Muscle of leg (tissue), 11 donors: ENCODE data around the gene NQO1. TPM values are rescaled to one million over a fixed set of nuclear protein-coding genes. Genes with fewer than 3 reads are reported as not detected.
"Not testable (repeated sequence)": the region's sequence is repeated elsewhere in the genome, so short reads cannot be mapped to it uniquely, and the experiment has no call there.

Experiments
- DNase-seq: peaks from one replicate; pipeline ENCODE4 v3.0.0; 2013
- H3K27ac ChIP-seq: one replicate; pipeline ENCODE4 v1.5.1; 2013; ENCODE audit warnings: mild to moderate bottlenecking, low read length, control low read depth
- H3K27me3 ChIP-seq: one replicate; pipeline ENCODE4 v1.6.1; 2013; ENCODE audit warnings: low read length; ENCODE audit not compliant: control insufficient read depth, insufficient read depth
- H3K36me3 ChIP-seq: one replicate; pipeline ENCODE4 v1.6.1; 2013; ENCODE audit warnings: low read length; ENCODE audit not compliant: control insufficient read depth, insufficient read depth
- H3K4me1 ChIP-seq: one replicate; pipeline ENCODE4 v1.6.1; 2013; ENCODE audit warnings: low read length; ENCODE audit not compliant: control insufficient read depth, insufficient read depth
- H3K4me3 ChIP-seq: one replicate; pipeline ENCODE4 v1.5.1; 2013; ENCODE audit warnings: low read length, control low read depth
- H3K9me3 ChIP-seq: replicated peaks from 2 replicates; pipeline ENCODE4 v1.6.1; 2013; ENCODE audit warnings: low read depth, low read length; ENCODE audit not compliant: control insufficient read depth
- WGBS: methylation state at CpG from one replicate; pipeline ENCODE4 v1.1.5; 2013; ENCODE audit warnings: missing lambda C conversion rate; ENCODE audit not compliant: insufficient coverage; 5-methylcytosine and 5-hydroxymethylcytosine counted together
- polyA plus RNA-seq, 8 donors: library from polyadenylated mRNA; unstranded; fragments of 120-200 nt; gene quantifications; one replicate each; pipeline versions ENCODE4 v1.2.1 to v1.2.3, GENCODE V29; 2013; ENCODE audit warnings: inconsistent platforms in 1 of 8, low replicate concordance in 1 of 8; ENCODE audit not compliant: insufficient read length in 8 of 8, insufficient read depth in 1 of 8
- total RNA-seq: library from RNA; stranded (reverse); fragments of 120-200 nt; gene quantifications from one replicate; pipeline ENCODE4 v1.2.4, GENCODE V29; 2013

Gene NQO1
- total and polyA plus RNA-seq, 9 donors, result 7.0 to 13.2 (median 9.1) TPM

- H3K4me3 ChIP-seq, result no peak overlapping the region
- H3K27me3 ChIP-seq, result no peaks in the 10 kb centered on the region
- H3K9me3 ChIP-seq, result no peaks in the 10 kb centered on the region
- H3K36me3 ChIP-seq, result peaks cover 80% of the 10 kb centered on the region
- no peak for DNase-seq
- WGBS, result 92% methylated on average over 2 of the region's 11 CpGs
- H3K27ac ChIP-seq, result no peak overlapping the region
- no peaks in the 10 kb centered on the region for H3K4me1 ChIP-seq
These were observed 18.9 kb upstream of the NQO1 start for GRCh38 chr16:69745232-69745612.

GRCh38 chr16:69744363-69745231 lies 18.2 kb upstream of the NQO1 start:
- Histone ChIP-seq H3K27me3 (no peaks in the 10 kb centered on the region), H3K9me3 (no peaks in the 10 kb centered on the region), H3K36me3 (peaks cover 82% of the 10 kb centered on the region), H3K4me1 (no peaks in the 10 kb centered on the region), H3K4me3 (no peak overlapping the region), H3K27ac (no peak overlapping the region)
- DNase-seq, result no peak
- WGBS, result 94% methylated on average over 29 of the region's 35 CpGs

- DNase-seq, result peak; percentile 51
- peaks cover 63% of the 10 kb centered on the region for H3K36me3 ChIP-seq
- H3K4me3 ChIP-seq, result no peak overlapping the region
- H3K4me1 ChIP-seq, result no peaks in the 10 kb centered on the region
- H3K9me3 ChIP-seq, result no peaks in the 10 kb centered on the region
- WGBS, result 69% methylated on average over 22 of the region's 41 CpGs
- no peak overlapping the region for H3K27ac ChIP-seq
- no peaks in the 10 kb centered on the region for H3K27me3 ChIP-seq
These were observed 15.9 kb upstream of the NQO1 start for GRCh38 chr16:69741951-69742904.

DNA sequence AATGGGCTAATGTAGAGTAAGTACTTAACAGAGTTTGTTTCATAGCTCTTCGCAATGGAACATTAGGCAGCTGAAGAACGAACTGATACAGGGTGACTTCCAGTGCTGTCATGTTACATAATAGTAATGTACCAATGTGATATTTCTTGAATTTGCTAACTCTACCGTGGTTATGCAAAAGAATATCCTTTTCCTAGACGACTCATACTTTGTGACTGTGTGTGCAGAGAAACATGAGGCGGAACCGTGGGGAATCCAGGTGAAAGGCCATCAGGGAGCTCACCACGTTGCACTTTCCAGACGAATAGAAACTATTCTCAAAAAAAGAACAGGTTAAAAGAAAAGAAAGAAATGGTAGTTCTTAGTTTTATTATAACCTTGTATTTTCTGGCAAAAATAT lies 15.2 kb upstream of the NQO1 start:
- H3K36me3 ChIP-seq, result peaks cover 61% of the 10 kb centered on the region
- WGBS, result 67% methylated on average over 1 of the region's 8 CpGs
- no peaks in the 10 kb centered on the region for H3K9me3 ChIP-seq
- DNase-seq, result no peak
- no peak overlapping the region for H3K27ac ChIP-seq
- H3K4me3 ChIP-seq, result no peak overlapping the region
- no peaks in the 10 kb centered on the region for H3K4me1 ChIP-seq
- no peaks in the 10 kb centered on the region for H3K27me3 ChIP-seq

DNA sequence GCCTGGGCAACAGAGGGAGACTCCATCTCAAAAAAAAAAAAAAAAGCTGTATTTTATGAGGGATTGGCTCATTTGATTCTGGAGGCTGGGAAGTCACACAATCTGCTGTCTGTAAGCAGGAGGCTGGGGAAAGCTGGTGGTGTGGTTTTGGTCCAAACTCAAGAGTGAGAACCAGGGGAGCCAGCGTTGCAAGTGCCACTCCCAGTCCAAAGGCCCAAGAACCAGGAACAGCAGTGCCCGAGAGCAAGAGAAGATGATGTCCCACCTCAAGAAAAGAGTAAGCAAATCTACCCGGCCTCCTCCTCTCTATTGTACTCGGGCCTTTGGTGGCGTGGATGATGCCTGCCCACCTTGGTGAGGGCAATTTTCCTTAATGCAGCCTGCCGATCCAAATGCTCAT lies 5.7 kb upstream of the NQO1 start:
- no peaks in the 10 kb centered on the region for H3K36me3 ChIP-seq
- DNase-seq, result no peak
- H3K4me1 ChIP-seq, result peaks cover 4% of the 10 kb centered on the region
- H3K27me3 ChIP-seq, result no peaks in the 10 kb centered on the region
- H3K9me3 ChIP-seq, result no peaks in the 10 kb centered on the region
- H3K4me3 ChIP-seq, result no peak overlapping the region
- no peak overlapping the region for H3K27ac ChIP-seq
- WGBS, result 92% methylated on average over 6 of the region's 6 CpGs

- not testable (repeated sequence) for H3K9me3 ChIP-seq, H3K27ac ChIP-seq, DNase-seq, H3K27me3 ChIP-seq, H3K36me3 ChIP-seq, H3K4me3 ChIP-seq
- H3K4me1 ChIP-seq, result peaks cover 11% of the 10 kb centered on the region
- WGBS, result 100% methylated on average over 1 of the region's 5 CpGs
These were observed 4.9 kb upstream of the NQO1 start for GRCh38 chr16:69731280-69731679.

GRCh38 chr16:69729030-69729429 lies 2.7 kb upstream of the NQO1 start:
- not testable (repeated sequence) for H3K36me3 ChIP-seq, H3K27me3 ChIP-seq, H3K27ac ChIP-seq, H3K9me3 ChIP-seq, H3K4me3 ChIP-seq, DNase-seq
- 79% methylated on average over 3 of the region's 4 CpGs for WGBS
- H3K4me1 ChIP-seq, result peaks cover 17% of the 10 kb centered on the region

DNA sequence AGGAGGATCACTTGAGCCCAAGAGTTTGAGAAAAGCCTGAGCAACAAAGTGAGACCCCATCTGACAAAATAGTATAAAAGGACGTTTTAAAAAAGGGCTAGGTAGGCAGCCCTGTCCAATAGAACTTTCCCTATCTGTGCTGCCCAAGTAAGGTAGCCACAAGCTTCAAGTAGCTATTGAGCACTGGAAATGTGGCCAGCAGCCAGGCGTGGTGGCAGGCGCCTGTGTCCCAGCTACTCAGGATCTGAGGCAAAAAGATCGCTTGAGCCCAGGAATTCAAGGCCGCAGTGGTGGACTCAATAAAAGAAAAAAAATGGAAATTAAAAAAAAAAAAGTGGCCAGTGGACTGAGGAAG lies 1.5 kb upstream of the NQO1 start:
- 72% methylated on average over 5 of the region's 5 CpGs for WGBS
- H3K9me3 ChIP-seq, result no peaks in the 10 kb centered on the region
- peaks cover 17% of the 10 kb centered on the region for H3K4me1 ChIP-seq
- H3K4me3 ChIP-seq, result no peak overlapping the region
- H3K36me3 ChIP-seq, result no peaks in the 10 kb centered on the region
- DNase-seq, result no peak
- no peak overlapping the region for H3K27ac ChIP-seq
- no peaks in the 10 kb centered on the region for H3K27me3 ChIP-seq

DNA sequence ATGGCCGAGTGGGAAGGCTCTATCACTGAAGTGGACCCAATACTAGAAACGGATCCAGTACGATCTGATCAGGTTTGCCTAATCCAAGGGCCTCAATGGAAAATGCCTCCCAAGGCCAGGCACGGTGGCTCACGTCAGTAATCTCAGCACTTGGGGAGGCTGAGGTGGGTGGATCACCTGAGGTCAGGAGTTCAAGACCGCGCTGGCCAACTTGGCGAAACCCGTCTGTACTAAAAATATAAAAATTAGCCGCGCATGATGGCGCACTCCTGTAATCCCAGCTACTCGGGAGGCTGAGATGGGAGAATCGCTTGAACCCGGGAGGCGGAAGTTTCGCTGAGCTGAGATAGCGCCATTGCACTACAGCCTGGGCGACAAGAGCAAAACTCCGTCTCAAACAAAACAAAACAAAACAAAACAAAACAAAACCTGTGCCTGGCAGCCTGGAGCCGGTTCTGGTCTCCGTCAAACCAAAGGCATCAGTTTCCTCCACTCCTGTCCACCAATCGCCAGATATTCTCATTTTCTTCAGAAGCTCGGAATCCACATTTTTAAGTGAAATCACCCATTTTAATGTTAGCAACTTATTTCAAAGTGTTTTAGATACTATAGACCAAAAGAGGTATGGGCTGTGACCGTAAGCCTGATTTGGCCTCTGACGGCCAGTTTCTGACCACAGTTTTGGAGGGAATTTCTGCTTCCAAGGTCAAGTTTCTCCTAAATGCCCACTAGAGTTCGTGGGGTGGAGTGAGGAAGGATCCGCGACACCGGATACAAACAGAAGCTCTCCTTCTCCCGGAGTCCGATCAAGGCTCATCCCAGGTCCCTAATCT lies 664 bp downstream of the NQO1 start:
- Histone ChIP-seq H3K4me1 (peaks cover 17% of the 10 kb centered on the region), H3K27ac (peak overlapping the region; percentile 40), H3K4me3 (peak overlapping the region; percentile 54), H3K36me3 (no peaks in the 10 kb centered on the region), H3K9me3 (no peaks in the 10 kb centered on the region), H3K27me3 (no peaks in the 10 kb centered on the region)
- DNase-seq, result no peak
- 82% methylated on average over 18 of the region's 32 CpGs for WGBS
